ENCODE data around the gene TLR8. TPM values are rescaled to one million over a fixed set of nuclear protein-coding genes. Genes with fewer than 3 reads are reported as not detected.

The TLR8 gene
- polyA plus RNA-seq, 2 of the 4 experiments (the other 2 are of a cell fraction): not detected

GRCh38 chrX:12950851-12951594 is 44.6 kb downstream of the TLR8 start:
- Histone ChIP-seq H3K4me1 (peaks cover 41% of the 10 kb centered on the region), H3K4me3 (no peak overlapping the region), H3K9me3 (no peaks in the 10 kb centered on the region), H3K27ac (peak overlapping the region; percentile 66 to 91), H3K4me2 (peak overlapping the region; percentile 38)
- WGBS (ENCODE audit: missing lambda C conversion rate): 32% methylated on average over 9 of the region's 9 CpGs
- ChIA-PET CTCF (interaction anchor here (0.5 to 7.2 kb wide), 27 partner anchors 15 to 783 kb away, joined by 3 to 110 read pairs (median 3); partner anchors contain the start of genes OFD1, TMSB4X and TRAPPC2), POLR2A (interaction anchor here (2.1 kb wide), 1 partner anchor 24 kb away, joined by 14 read pairs; the partner anchor contains the start of gene TMSB4X)
- FAIRE-seq (no peak), DNase-seq (ENCODE audit: low read depth in 1 of 2, low spot score in 1 of 2) (peak; percentile 76 to 78), ATAC-seq (peak; percentile 96 to 97)
- no peak for TF ChIP-seq NR3C1 (IDR thresholded peaks at IDR 0.05)
- TF ChIP-seq NPAS2 (CRISPR knock-in tag; IDR thresholded peaks at IDR 0.05; ENCODE audit: borderline replicate concordance): no peak
- TF ChIP-seq CTCF (IDR thresholded peaks at IDR 0.05): peak; percentile 56
- peak; percentile 68 for TF ChIP-seq SMC3 (IDR thresholded peaks at IDR 0.05)
- TF ChIP-seq ZFP36 (IDR thresholded peaks at IDR 0.05; ENCODE audit: borderline replicate concordance, partially characterized antibody): no peak
- TF ChIP-seq MAX (IDR thresholded peaks at IDR 0.05): peak; percentile 47; the same call in 1 of the 2 replicates
- TF ChIP-seq BHLHE40 (IDR thresholded peaks at IDR 0.05; ENCODE audit: low read depth, low read length): no peak
- no peak for TF ChIP-seq EHMT2 (IDR thresholded peaks at IDR 0.05; ENCODE audit: low read depth)
- no peak for TF ChIP-seq ELK1 (IDR thresholded peaks at IDR 0.05; ENCODE audit: low read depth, low read length)
- TF ChIP-seq RAD21 (conservative IDR thresholded peaks at IDR 0.05 in 1 of 2, IDR thresholded peaks at IDR 0.05 in 1 of 2): peak; percentile 68 to 70

- ATAC-seq: no peak
- FAIRE-seq: no peak
- TF ChIP-seq CHD2 (IDR thresholded peaks at IDR 0.05; ENCODE audit: low read length, partially characterized antibody) (no peak), NFE2L2 (conservative IDR thresholded peaks at IDR 0.05; ENCODE audit: low read length) (no peak), JUNB (IDR thresholded peaks at IDR 0.05) (no peak), RCOR1 (IDR thresholded peaks at IDR 0.05; ENCODE audit: low read depth, low read length) (no peak), HOXB5 (CRISPR knock-in tag; IDR thresholded peaks at IDR 0.05) (no peak), ZSCAN20 (CRISPR knock-in tag; IDR thresholded peaks at IDR 0.05) (no peak), HMGXB4 (CRISPR knock-in tag; IDR thresholded peaks at IDR 0.05; ENCODE audit: borderline replicate concordance) (no peak), HES2 (IDR thresholded peaks at IDR 0.05) (no peak), FOSL2 (IDR thresholded peaks at IDR 0.05) (no peak), FOSL2 (CRISPR knock-in tag; IDR thresholded peaks at IDR 0.05) (no peak)
- DNase-seq (ENCODE audit: low read depth in 1 of 2, low spot score in 1 of 2): no peak
- ChIA-PET CTCF (interaction anchor here (0.5 to 7.2 kb wide), 20 partner anchors 14 to 695 kb away, joined by 3 to 110 read pairs (median 4); partner anchors contain the start of gene TMSB4X), POLR2A (no interaction called here)
- H3K4me2 ChIP-seq: no peak overlapping the region; the same call in 2 of the 3 replicates
- 90% methylated on average over 5 of the region's 5 CpGs for WGBS (ENCODE audit: missing lambda C conversion rate)
- peaks cover 42% of the 10 kb centered on the region for H3K4me1 ChIP-seq
- peak overlapping the region; percentile 66 to 91 for H3K27ac ChIP-seq
- H3K9me3 ChIP-seq: no peaks in the 10 kb centered on the region
- no peak overlapping the region for H3K4me3 ChIP-seq
Measured at GRCh38 chrX:12951595-12951975, 45.2 kb downstream of the TLR8 start.

All from A549 (cell line).